Measurements from ENCODE around the gene LCMT2.

The LCMT2 gene

GRCh38 chr15:43329960-43330779 lies at the start of gene LCMT2:
LCMT2 (minus strand) TSS chr15:43330573; CDS start chr15:43330489, 84 bp downstream.
- DNase-seq: peak; percentile 90 to 92

- no peak for DNase-seq
Observed at GRCh38 chr15:43378601-43379000, 48.2 kb upstream of the LCMT2 start.

GRCh38 chr15:43376017-43376705 lies 45.8 kb upstream of the LCMT2 start:
- DNase-seq: peak; percentile 16 to 37

GRCh38 chr15:43370975-43371974 lies 40.9 kb upstream of the LCMT2 start, which contains the start of the genes TUBGCP4 and ZSCAN29:
TUBGCP4 (plus strand) TSS chr15:43371101; CDS start chr15:43371355, 254 bp downstream.
ZSCAN29 (minus strand) TSS chr15:43371043; CDS start chr15:43369913, 1,130 bp downstream.
- DNase-seq: peak; percentile 79 to 85

- peak in 1 of 2 experiments; percentile 6 for DNase-seq
Observed at GRCh38 chr15:43370310-43370974, 40.1 kb upstream of the LCMT2 start.

GRCh38 chr15:43361313-43361903 lies 31.0 kb upstream of the LCMT2 start:
- no peak for DNase-seq

- no peak for DNase-seq
Observed at GRCh38 chr15:43360821-43361220, 30.4 kb upstream of the LCMT2 start.

- DNase-seq: no peak
Observed at GRCh38 chr15:43352693-43353382, 22.5 kb upstream of the LCMT2 start.

GRCh38 chr15:43347114-43347513 lies 16.7 kb upstream of the LCMT2 start:
- no peak for DNase-seq

GRCh38 chr15:43346305-43346704 lies 15.9 kb upstream of the LCMT2 start:
- DNase-seq: no peak

- DNase-seq: no peak
Observed at GRCh38 chr15:43330780-43331087, 361 bp upstream of the LCMT2 start.

- DNase-seq: peak; percentile 19 to 23
Observed at GRCh38 chr15:43329217-43329959, 985 bp downstream of the LCMT2 start.

- no peak for DNase-seq
Observed at GRCh38 chr15:43325039-43325684, 5.2 kb downstream of the LCMT2 start.

GRCh38 chr15:43318990-43319771 lies 11.2 kb downstream of the LCMT2 start:
- no peak for DNase-seq

GRCh38 chr15:43317566-43318184 lies 12.7 kb downstream of the LCMT2 start:
- no peak for DNase-seq

GRCh38 chr15:43316971-43317346 lies 13.4 kb downstream of the LCMT2 start:
- no peak for DNase-seq

GRCh38 chr15:43316016-43316970 lies 14.1 kb downstream of the LCMT2 start:
- DNase-seq: no peak
